Glomerular visceral epithelial cell (primary cell): ENCODE measurements around the gene OSGIN1.
"Not testable (repeated sequence)": the region's sequence is repeated elsewhere in the genome, so short reads cannot be mapped to it uniquely, and the experiment has no call there.

ENCODE experiments used
- DNase-seq: peaks from one replicate; pipeline ENCODE4 v3.0.0-alpha.2; 2016; ENCODE audit errors: extremely low spot score

OSGIN1 gene

DNA sequence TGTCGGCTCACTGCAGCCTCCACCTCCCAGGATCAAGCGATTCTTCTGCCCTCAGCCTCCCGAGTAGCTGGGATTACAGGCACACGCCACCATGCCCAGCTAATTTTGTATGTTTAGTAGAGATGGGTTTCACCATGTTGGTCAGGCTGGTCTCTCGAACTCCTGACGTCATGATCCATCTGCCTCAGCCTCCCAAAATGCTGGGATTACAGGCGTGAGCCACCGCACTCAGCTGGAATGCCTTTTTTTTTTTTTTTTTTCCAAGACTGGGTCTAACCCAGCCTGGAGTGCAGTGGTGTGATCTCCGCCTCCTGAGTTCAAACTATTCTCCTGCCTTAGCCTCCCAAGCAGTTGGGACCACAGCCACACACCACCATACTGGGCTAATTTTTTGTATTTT is 11.5 kb upstream of the OSGIN1 start:
- DNase-seq = not testable (repeated sequence)

- DNase-seq = no peak
Observed at GRCh38 chr16:83942074-83942473, 11.0 kb upstream of the OSGIN1 start.

- no peak for DNase-seq
Observed at GRCh38 chr16:83942815-83943515, 10.1 kb upstream of the OSGIN1 start.

DNA sequence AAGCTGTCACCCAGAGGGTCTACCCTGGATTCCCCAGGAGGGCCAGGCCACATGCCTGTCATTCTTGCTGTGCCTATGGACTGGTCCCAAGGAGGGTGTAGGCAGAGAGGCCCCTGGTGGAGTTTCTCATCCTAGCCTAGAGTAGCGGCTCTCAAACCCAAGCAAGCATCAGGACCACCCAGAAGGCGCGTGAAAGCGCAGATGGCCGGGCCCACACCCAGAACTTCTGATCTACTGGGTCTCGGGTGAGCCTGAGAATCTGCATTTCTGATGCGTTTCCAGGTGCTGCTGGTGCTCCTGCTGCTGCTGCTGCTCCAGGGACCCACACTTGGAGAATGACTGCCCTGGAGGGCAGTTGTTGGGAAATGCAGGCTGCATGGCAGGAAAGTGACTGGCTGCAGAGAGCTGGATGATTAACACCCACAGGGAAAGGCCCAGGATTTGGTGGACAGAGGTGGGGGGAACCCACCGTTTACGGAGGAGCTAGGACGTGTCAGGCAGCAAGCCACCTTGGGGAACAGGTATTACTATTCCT is 9.5 kb upstream of the OSGIN1 start:
- no peak for DNase-seq

DNA sequence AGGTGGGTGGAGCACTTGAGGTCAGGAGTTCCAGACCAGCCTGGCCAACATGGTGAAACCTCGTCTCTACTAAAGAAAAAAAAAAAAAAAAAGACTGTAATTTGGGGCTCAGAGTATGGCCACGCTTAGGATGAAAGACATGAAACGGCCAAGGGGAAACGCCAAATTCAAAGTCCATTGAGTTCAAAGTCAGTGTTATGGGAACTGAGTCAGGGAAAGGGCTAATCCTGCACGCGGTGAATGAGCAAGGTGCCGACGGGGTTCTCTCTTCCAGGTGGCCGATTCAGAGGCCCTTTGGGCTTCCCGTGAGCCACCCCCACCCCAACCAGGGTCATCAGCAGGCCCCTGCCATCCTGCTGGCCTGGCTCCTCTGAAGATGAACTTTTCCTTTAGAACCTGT is 7.5 kb upstream of the OSGIN1 start:
- no peak for DNase-seq

- DNase-seq = no peak
Observed at GRCh38 chr16:83946154-83946780, 6.8 kb upstream of the OSGIN1 start.

GRCh38 chr16:83946781-83947566 is 6.1 kb upstream of the OSGIN1 start:
- DNase-seq = no peak

DNA sequence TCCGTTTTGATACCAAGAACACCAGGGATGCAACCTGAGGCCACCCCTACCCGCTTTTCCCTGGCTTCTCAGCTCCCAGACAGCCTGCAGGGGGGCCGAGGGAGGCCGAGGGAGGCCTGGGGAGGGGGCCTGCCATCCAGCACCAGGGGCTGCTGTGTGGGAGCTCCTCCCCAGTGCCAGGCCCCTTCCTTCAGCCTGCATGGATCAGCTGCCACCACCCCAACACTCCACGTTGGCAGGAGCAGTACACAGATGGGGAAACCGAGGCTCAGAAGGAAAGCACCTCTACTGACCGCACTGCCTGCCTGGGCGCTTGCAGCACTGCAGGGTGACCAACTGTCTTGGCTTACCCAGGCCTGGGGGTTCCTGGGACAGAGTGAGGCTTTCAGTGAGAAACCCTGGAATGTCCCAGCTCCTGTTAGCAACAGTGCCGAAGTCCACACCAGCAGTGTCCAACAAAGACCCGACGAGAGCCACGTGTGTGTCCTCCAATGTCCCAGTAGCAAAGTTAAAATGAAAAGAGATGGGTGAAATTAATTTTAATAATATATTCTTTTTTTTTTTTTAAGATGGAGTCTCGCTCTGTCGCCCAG is 5.3 kb upstream of the OSGIN1 start:
- no peak for DNase-seq

- no peak for DNase-seq
Observed at GRCh38 chr16:83948914-83949723, 3.9 kb upstream of the OSGIN1 start.

DNA sequence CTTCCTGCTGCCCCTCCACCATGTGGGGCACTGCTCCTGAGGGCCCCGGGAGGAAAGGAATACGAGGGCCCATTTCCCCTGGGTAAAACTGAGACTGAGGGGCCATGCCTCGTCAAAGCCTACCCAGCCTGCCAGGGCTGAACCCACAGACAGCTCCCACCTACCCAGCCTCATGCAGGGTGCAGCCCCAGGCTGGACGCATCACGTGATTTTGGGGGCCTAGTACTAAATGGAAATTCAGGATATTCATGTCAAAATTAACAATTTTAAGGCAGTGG is 3.4 kb upstream of the OSGIN1 start:
- no peak for DNase-seq

- not testable (repeated sequence) for DNase-seq
Observed at GRCh38 chr16:83950862-83951399, 2.1 kb upstream of the OSGIN1 start.

DNA sequence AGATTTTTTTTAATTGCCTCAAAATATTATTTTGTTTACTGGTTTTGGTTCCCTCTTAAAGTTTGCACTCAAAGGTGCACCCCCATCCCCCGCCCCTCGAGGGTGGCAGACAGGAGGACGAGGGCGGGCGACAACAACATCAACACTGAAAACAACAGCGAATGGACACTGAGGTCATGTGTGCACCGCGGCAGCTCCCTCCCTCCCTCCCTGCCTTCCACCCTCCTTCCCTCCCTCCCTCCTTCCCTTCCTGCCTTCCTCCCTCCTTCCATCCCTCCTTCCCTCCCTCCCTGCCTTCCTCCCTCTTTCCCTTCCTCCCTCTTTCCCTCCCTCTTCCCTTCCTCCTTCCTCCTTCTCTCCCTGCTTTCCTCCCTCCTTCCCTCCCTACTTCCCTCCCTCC is 1.5 kb upstream of the OSGIN1 start:
- DNase-seq = no peak

DNA sequence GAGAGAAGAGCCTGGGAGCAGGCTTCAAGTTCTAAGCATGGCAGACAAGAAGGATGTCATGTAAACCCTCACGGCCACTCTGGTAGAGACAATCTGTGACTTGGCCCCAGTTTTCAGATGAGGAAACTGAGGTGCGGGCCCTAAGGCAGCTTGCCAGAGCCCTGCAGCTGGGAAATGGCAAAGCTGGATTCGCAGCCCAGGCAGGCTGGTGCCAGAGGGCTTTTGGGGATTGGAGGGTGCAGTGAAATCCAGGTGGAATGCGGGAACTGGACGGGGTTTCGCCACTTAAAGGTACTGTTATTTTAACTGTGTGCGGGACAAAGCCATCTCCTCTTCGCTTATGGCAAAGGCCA is 477 bp upstream of the OSGIN1 start:
- no peak for DNase-seq

GRCh38 chr16:83953796-83954576 is 946 bp downstream of the OSGIN1 start:
- peak; percentile 44 for DNase-seq

- peak; percentile 53 for DNase-seq
Observed at GRCh38 chr16:83954577-83955016, 1.6 kb downstream of the OSGIN1 start.

DNA sequence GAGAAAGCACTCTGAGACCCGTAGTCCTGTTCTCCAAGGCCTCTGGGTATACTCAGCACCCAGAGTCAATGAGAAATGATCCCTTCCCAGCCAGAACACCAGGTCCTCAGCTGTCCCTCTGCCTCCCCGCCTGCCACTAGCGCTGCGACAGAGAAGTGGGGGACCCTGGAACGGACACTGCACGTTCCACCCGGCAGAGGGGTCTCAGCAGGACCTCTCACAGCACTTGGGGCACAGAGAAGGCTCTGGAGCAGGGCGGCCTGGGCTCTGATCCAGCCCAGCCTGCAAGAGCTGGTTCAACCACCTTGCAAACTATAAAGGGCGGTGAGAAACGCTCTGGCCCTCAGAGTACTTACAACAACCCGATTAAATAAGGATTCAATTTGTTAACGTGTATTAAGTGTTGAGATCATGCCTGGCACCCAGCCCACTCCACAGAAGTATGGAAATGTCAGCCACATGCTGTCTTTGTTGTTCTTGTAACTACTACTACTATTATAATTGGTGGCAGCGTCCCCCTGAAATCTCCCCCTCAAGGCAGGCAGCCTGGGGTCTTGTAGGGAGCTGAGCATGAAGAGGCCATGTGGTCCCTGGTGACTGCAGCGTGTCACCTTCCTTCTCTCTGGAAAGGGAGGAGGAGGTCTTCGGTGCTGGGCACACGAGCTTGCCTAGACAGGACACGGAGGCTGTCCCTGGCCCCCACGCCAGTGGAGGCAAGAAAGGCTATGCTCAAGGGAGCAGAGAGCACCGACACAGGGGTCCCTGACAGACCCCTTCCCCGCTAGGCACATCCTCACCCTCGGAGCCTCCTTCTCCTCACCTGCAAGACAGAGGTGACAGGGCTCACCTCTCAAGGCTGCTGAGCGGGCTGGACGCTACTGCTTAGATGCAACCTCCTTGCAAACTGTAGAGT is 2.4 kb downstream of the OSGIN1 start:
- no peak for DNase-seq

GRCh38 chr16:83956336-83957289 is 3.6 kb downstream of the OSGIN1 start:
- DNase-seq = peak; percentile 67

DNA sequence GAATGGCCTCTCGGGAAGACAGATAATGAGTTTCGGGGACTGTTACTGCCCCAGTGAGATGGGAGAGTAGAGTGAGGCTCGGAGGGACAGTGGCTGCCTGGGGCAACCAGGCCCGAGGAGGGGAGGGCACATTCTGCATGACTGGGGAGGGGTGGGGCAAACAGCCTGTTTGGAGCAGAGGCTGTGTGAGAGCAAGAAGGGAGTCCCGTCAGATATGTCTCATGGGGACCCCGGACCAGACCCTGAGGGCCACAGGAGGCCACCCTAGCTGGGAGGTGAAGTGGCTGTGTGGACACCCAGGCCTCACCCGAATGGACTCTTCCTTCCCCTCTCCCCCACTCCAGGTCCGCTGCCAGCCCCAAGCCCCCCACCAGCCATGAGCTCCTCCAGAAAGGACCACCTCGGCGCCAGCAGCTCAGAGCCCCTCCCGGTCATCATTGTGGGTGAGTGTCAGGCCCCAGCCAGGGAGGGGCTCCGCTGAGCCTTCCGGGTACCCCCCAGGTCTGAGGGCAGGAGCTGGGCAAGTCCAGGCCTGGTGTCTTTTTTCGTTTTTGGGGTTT is 4.3 kb downstream of the OSGIN1 start:
- no peak for DNase-seq
